Epithelial cell of proximal tubule (primary cell): ENCODE data around the gene RASSF5. TPM values are rescaled to one million over a fixed set of nuclear protein-coding genes. Genes with fewer than 3 reads are reported as not detected.

ENCODE experiments used
- DNase-seq: peaks from one replicate; pipeline ENCODE4 v3.0.0-alpha.2; 2011; ENCODE audit warnings: low read depth
- H3K4me3 ChIP-seq: 2 replicates; pipeline ENCODE4 v1.5.1; 2011; ENCODE audit warnings: low read depth, mild to moderate bottlenecking, low read length
- CTCF ChIP-seq: conservative IDR thresholded peaks from 2 replicates; pipeline ENCODE4 v1.5.1; 2012; ENCODE audit warnings: low read depth, mild to moderate bottlenecking, low read length
- total RNA-seq: library from RNA; depleted of rRNA; stranded (reverse); fragments of >200 nt; gene quantifications from 2 replicates; pipeline ENCODE4 v1.2.3, GENCODE V29; 2015

The RASSF5 gene
- total RNA-seq, 1 donor from 2014 or later, result 4.7 TPM

- no peak overlapping the region for H3K4me3 ChIP-seq
- TF ChIP-seq CTCF, result no peak
- no peak for DNase-seq
Measured at GRCh38 chr1:206568256-206568655, 60.9 kb downstream of the RASSF5 start.

DNA sequence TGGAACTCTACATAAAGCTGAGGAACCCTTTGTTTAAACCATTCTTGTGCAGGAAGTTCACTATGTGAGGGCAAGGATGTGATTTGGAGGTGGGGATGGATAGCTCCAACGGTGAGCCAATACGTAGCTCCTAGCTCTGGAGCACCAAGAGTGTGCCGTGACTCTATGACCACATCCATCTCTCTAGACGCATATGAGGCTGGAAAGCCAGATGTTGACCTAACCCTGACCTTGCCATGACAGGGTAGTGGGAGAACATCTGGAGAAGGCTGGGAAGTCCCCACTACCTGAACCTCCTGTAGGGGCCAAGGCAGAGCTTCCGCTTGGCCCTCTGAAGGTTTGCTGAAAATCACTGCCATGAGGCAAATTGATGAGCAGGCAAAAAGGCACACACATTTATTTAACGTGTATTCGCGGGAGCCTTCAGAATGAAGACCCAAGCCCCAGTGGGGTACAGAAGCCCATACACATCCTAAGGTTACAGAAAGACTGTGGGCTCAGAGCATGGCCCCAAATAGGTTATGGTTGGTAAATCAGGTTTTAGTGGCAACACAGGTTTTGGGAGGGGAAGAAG, 61.5 kb downstream of the RASSF5 start:
- no peak for TF ChIP-seq CTCF
- no peak for DNase-seq
- H3K4me3 ChIP-seq, result no peak overlapping the region

GRCh38 chr1:206569556-206569955, 62.2 kb downstream of the RASSF5 start:
- H3K4me3 ChIP-seq, result no peak overlapping the region
- TF ChIP-seq CTCF, result no peak
- no peak for DNase-seq

DNA sequence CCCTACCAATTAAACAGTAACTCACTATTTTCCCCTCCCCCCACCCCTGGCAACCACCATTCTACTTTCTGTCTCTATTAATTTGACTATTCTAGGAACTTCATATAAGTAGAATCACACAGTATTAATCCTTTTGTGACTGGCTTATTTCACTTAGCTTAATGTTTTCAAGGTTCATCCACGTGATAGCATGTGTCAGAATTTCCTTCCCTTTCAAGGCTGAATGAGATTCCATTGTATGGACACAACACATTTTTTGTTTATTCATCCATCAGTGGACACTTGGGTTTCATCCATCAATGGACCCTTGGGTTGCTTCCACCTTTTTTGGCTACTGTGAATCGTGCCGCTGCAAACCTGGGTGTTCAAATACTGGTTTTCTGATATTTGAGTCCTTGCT, 63.2 kb downstream of the RASSF5 start:
- peak; percentile 40 for DNase-seq
- no peak for TF ChIP-seq CTCF
- no peak overlapping the region for H3K4me3 ChIP-seq

DNA sequence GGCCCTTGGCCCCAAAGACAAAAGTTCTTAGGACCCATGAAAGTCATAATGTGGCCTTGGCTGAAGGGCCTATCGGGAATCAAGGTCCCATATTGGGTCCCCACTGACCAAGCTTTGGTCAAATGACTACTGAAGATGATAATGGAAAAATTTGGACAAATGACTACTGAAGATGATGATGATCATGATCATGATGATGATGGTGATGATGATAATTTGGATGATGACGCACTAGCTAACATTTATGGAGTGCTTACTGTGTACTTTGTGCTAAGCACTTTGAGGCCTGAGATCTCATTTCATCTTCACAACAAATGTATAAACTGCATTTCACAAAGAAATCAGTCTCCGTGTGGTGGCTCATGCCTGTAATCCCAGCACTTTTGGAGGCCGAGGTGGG, 65.5 kb downstream of the RASSF5 start:
- H3K4me3 ChIP-seq, result no peak overlapping the region
- TF ChIP-seq CTCF, result no peak
- no peak for DNase-seq

DNA sequence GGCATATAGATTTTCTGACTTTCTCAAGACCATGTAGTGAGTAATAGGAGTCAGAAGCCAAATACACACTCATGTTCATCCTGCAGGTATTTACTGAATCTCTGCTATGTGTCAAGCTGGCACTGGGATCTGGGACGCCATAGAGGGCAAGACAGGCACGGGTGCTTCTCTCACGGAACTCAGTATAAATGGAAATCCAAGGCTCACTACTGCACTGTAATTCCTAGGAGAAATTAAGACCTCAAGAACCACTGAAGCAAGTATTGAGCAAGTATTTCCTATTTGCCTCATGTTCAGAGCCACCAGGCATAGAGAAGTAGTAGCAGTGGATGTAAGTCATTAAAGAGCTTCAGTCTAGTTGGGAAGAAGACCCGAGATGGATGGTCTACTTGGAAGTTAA, 66.0 kb downstream of the RASSF5 start:
- no peak for TF ChIP-seq CTCF
- no peak overlapping the region for H3K4me3 ChIP-seq
- no peak for DNase-seq

GRCh38 chr1:206573762-206574161, 66.4 kb downstream of the RASSF5 start:
- no peak for DNase-seq
- no peak for TF ChIP-seq CTCF
- no peak overlapping the region for H3K4me3 ChIP-seq
